HEK293T (cell line): ENCODE results near the gene PAWR.

Experiments used
- CTCF ChIA-PET: fragments of 350-600 bp; formaldehyde crosslinking; extraction: SDS; loops from one replicate; lab custom pipeline; 2021; ENCODE audit warnings: antibody characterized with exemption, inconsistent platforms; lab: Yijun Ruan, JAX
- POLR2A ChIA-PET: fragments of 350-600 bp; formaldehyde crosslinking; extraction: SDS; loops from one replicate; lab custom pipeline; 2020; ENCODE audit warnings: antibody characterized with exemption, inconsistent platforms; lab: Yijun Ruan, JAX
- DNase-seq: peaks from one replicate; pipeline ENCODE4 v3.0.0; 2012; ENCODE audit warnings: mixed read lengths; ENCODE audit errors: extremely low spot score
- ARNT ChIP-seq: fragments of 450-650 bp; IDR thresholded peaks from 2 replicates; pipeline ENCODE4 v1.6.1; 2017; ENCODE audit warnings: mild to moderate bottlenecking
- BHLHE40 ChIP-seq: fragments of 450-650 bp; IDR thresholded peaks from 2 replicates; pipeline ENCODE4 v1.6.1; 2016; ENCODE audit warnings: mild to moderate bottlenecking, moderate library complexity, borderline replicate concordance
- CTBP1 ChIP-seq: fragments of 450-650 bp; IDR thresholded peaks from 2 replicates; pipeline ENCODE4 v1.6.1; 2016; ENCODE audit warnings: borderline replicate concordance
- ELF4 ChIP-seq: fragments of 450-650 bp; IDR thresholded peaks from 2 replicates; pipeline ENCODE4 v1.6.1; 2017; ENCODE audit warnings: antibody characterized with exemption
- FOXA1 ChIP-seq: fragments of 450-650 bp; IDR thresholded peaks from 2 replicates; pipeline ENCODE4 v1.6.1; 2016; ENCODE audit warnings: mild to moderate bottlenecking
- FOXK2 ChIP-seq: fragments of 450-650 bp; IDR thresholded peaks from 2 replicates; pipeline ENCODE4 v1.6.1; 2016; ENCODE audit warnings: mild to moderate bottlenecking
- FOXM1 ChIP-seq: fragments of 450-650 bp; IDR thresholded peaks from 2 replicates; pipeline ENCODE4 v1.6.1; 2017; ENCODE audit warnings: mild to moderate bottlenecking, borderline replicate concordance
- HDGF ChIP-seq: fragments of 450-650 bp; IDR thresholded peaks from 2 replicates; pipeline ENCODE4 v1.6.1; 2017; ENCODE audit warnings: antibody characterized with exemption, borderline replicate concordance
- L3MBTL2 ChIP-seq: fragments of 450-650 bp; conservative IDR thresholded peaks from 2 replicates; pipeline ENCODE4 v1.6.1; 2016; ENCODE audit warnings: mild to moderate bottlenecking
- LEF1 ChIP-seq: fragments of 450-650 bp; IDR thresholded peaks from 2 replicates; pipeline ENCODE4 v1.6.1; 2017; ENCODE audit warnings: mild to moderate bottlenecking, borderline replicate concordance
- NFRKB ChIP-seq: fragments of 450-650 bp; IDR thresholded peaks from 2 replicates; pipeline ENCODE4 v1.6.1; 2016; ENCODE audit warnings: mild to moderate bottlenecking, moderate library complexity
- PKNOX1 ChIP-seq: fragments of 450-650 bp; IDR thresholded peaks from 2 replicates; pipeline ENCODE4 v1.6.1; 2016
- SP1 ChIP-seq: fragments of 450-650 bp; IDR thresholded peaks from 2 replicates; pipeline ENCODE4 v1.6.1; 2017
- SUZ12 ChIP-seq: fragments of 450-650 bp; IDR thresholded peaks from 2 replicates; pipeline ENCODE4 v1.6.1; 2016; ENCODE audit warnings: mild to moderate bottlenecking
- TARDBP ChIP-seq: fragments of 450-650 bp; IDR thresholded peaks from 2 replicates; pipeline ENCODE4 v1.6.1; 2016
- ZNF384 ChIP-seq: fragments of 450-650 bp; IDR thresholded peaks from 2 replicates; pipeline ENCODE4 v1.6.1; 2016

PAWR gene

DNA sequence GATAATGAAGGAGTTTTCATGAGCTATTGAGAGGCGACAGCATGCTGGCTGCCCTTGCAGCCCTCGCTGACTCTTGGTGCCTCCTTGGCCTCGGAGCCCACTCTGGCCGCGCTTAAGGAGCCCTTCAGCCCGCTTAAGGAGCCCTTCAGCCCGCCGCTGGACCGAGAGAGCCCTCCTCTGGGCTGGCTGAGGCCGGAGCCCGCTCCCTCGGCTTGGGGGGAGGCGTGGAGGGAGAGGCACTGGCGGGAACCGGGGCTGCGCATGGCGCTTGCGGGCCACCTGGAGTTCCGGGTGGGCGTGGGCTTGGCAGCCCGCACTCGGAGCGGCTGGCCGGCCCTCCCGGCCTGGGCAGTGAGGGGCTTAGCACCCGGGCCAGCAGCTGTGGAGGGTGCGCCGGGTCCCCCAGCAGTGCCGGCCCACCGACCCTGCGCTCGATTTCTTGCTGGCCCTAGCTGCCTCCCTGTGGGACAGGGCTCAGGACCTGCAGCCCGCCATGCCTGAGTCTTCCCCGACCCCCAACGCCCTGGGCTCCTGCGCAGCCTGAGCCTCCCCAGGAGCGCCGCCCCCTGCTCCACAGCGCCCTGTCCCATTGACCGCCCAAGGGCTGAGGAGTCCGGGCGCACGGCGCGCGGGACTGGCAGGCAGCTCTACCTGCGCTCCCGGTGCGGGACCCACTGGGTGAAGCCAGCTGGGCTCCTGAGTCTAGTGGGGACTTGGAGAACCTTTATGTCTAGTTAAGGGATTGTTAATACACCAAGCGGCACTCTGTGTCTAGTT is 20.1 kb upstream of the PAWR start:
- no peak for DNase-seq
- POLR2A ChIA-PET, result no interaction called here
- TF ChIP-seq PKNOX1, result no peak
- CTCF ChIA-PET, result no interaction called here

DNA sequence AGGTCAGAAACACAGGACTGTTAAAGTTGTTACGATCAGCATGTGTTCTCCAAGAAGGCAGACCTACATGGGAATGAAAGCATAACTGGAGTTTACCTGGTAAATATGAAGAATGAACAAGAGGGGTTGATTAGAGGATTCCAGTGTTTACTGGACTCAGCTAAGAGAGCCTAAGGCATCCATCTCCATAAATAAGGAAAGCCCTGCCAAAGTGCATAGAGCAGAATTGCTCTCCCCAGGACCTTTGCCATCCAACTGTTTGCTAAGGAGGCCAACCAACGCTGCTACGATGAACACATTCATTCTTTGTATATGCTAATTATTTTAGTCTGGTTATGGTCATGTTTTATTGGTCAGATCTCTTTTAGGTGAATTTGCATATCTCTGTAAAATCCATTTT is 17.1 kb upstream of the PAWR start:
- ChIA-PET CTCF (no interaction called here), POLR2A (no interaction called here)
- TF ChIP-seq FOXM1, result no peak
- no peak for TF ChIP-seq SP1
- TF ChIP-seq NFRKB, result no peak
- no peak for TF ChIP-seq L3MBTL2
- TF ChIP-seq LEF1, result no peak
- DNase-seq, result no peak

GRCh38 chr12:79706676-79707075 is 15.9 kb upstream of the PAWR start:
- no peak for DNase-seq
- CTCF ChIA-PET, result no interaction called here
- POLR2A ChIA-PET, result no interaction called here
- TF ChIP-seq LEF1 (no peak), BHLHE40 (no peak), FOXK2 (no peak), ARNT (no peak), PKNOX1 (no peak), ZNF384 (no peak), FOXM1 (no peak), CTBP1 (no peak), TARDBP (no peak), NFRKB (no peak), L3MBTL2 (no peak), SUZ12 (no peak)

GRCh38 chr12:79706156-79706555 is 15.4 kb upstream of the PAWR start:
- DNase-seq, result no peak
- ChIA-PET CTCF (no interaction called here), POLR2A (no interaction called here)
- no peak for TF ChIP-seq FOXM1
- no peak for TF ChIP-seq ZNF384
- no peak for TF ChIP-seq HDGF
- no peak for TF ChIP-seq FOXK2
- no peak for TF ChIP-seq CTBP1
- TF ChIP-seq LEF1, result no peak
- TF ChIP-seq SUZ12, result no peak
- TF ChIP-seq BHLHE40, result no peak
- TF ChIP-seq ARNT, result no peak
- TF ChIP-seq ELF4, result no peak
- TF ChIP-seq PKNOX1, result no peak
- TF ChIP-seq L3MBTL2, result no peak
- TF ChIP-seq NFRKB, result no peak
- no peak for TF ChIP-seq FOXA1

GRCh38 chr12:79698966-79699365 is 8.2 kb upstream of the PAWR start:
- DNase-seq, result no peak
- POLR2A ChIA-PET, result no interaction called here
- TF ChIP-seq CTBP1 (no peak), LEF1 (no peak), PKNOX1 (no peak), ARNT (no peak), SUZ12 (no peak)
- CTCF ChIA-PET, result no interaction called here

DNA sequence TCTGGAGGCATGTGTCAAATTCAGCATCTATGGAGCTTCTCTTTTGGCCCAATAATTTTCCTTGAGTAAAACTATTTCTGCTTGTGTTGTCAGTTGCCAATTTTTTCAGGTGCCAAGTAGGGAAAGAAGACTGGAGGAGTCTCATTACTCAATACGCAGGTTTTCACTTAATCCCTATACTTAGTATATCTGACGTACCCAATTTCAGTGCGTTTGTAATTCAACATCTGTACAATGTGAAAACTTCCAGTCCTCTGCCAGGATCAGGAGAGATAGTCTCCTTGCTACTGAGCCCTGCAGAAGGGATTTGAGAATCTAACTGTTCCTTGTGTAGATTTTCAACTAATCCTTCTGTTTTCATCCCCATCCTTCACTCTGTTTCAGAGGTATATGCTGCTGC is 5.7 kb upstream of the PAWR start:
- DNase-seq, result no peak
- ChIA-PET POLR2A (interaction anchor here (0.6 kb wide), 1 partner anchor 277 kb away, joined by 3 read pairs; no protein-coding TSS in a partner anchor), CTCF (no interaction called here)
- TF ChIP-seq NFRKB (no peak), CTBP1 (no peak), TARDBP (no peak), SP1 (no peak), FOXA1 (no peak), L3MBTL2 (no peak), SUZ12 (no peak), FOXM1 (no peak), ELF4 (no peak), ZNF384 (no peak), ARNT (no peak), LEF1 (no peak), HDGF (no peak)
